Smooth muscle cell of the umbilical artery (primary cell): Measurements from ENCODE around the gene GGT7. TPM values are rescaled to one million over a fixed set of nuclear protein-coding genes. Genes with fewer than 3 reads are reported as not detected.

Experiments
- total RNA-seq: library from RNA; depleted of rRNA; stranded (reverse); fragments of >200 nt; gene quantifications from 2 replicates; pipeline ENCODE4 v1.2.3, GENCODE V29; 2014

Gene GGT7, protein sequence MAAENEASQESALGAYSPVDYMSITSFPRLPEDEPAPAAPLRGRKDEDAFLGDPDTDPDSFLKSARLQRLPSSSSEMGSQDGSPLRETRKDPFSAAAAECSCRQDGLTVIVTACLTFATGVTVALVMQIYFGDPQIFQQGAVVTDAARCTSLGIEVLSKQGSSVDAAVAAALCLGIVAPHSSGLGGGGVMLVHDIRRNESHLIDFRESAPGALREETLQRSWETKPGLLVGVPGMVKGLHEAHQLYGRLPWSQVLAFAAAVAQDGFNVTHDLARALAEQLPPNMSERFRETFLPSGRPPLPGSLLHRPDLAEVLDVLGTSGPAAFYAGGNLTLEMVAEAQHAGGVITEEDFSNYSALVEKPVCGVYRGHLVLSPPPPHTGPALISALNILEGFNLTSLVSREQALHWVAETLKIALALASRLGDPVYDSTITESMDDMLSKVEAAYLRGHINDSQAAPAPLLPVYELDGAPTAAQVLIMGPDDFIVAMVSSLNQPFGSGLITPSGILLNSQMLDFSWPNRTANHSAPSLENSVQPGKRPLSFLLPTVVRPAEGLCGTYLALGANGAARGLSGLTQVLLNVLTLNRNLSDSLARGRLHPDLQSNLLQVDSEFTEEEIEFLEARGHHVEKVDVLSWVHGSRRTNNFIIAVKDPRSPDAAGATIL
- 26.1 and 29.0 TPM in 2 replicates for total RNA-seq

DNA sequence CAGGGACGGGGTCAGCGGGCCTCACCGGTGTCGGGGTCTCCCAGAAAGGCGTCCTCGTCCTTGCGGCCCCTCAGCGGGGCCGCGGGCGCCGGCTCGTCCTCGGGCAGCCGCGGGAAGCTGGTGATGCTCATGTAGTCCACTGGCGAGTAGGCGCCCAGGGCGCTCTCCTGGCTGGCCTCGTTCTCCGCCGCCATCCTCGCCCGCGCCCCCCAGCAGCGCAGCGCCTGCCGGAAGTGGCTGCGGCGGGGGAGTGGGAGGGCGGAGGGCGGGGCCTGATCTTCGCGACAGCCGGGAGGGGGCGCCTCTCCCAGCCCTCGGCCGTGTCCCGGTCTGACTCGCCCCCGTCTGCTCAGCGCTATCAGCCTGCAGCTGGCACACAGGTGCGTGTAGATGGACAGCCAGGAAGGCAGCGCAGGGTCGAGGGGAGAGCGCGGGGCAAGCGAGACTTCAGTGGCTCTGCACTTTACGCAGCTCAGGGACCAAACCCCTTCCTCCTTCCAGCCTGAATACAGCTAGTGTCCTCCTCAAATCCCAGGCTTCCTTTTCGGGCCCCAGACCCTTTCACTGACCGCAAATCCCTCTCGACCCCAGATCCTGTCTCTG lies at the start of gene GGT7:
TSS of gene GGT7 (minus strand) at position 235 of the 603 bp plus-strand sequence. CDS start at position 194, 41 bp downstream.

GRCh38 chr20:34876406-34877282 lies 4.0 kb upstream of the GGT7 start, which contains the start of gene ACSS2:
Gene ACSS2 (plus strand): TSS chr20:34876612. CDS start chr20:34876646, 34 bp downstream.

GRCh38 chr20:34825530-34826362 lies 46.9 kb downstream of the GGT7 start, which contains the start of gene NCOA6:
Gene NCOA6 (minus strand): TSS chr20:34825651. CDS start chr20:34782355, 43,296 bp downstream.

Other genes starting within 250 kb of the GGT7 start
- 6.2 and 8.4 TPM in 2 replicates for gene PIGU, start 195.8 kb downstream of the GGT7 start, total RNA-seq
- 4.2 and 5.0 TPM in 2 replicates for gene TP53INP2, start 168.5 kb downstream of the GGT7 start, total RNA-seq
- gene NCOA6, start 47.2 kb downstream of the GGT7 start, total RNA-seq = 3.3 and 5.4 TPM in 2 replicates
- 36.5 and 53.9 TPM in 2 replicates for gene ACSS2, start 3.8 kb upstream of the GGT7 start, total RNA-seq
- 73.9 and 80.6 TPM in 2 replicates for gene GSS, start 83.0 kb upstream of the GGT7 start, total RNA-seq
- 0.05 TPM in 1 of 2 replicates, not detected in the other for gene MYH7B, start 83.0 kb upstream of the GGT7 start, total RNA-seq
- gene TRPC4AP, start 220.0 kb upstream of the GGT7 start, total RNA-seq = 87.3 and 95.9 TPM in 2 replicates